GM19035 (cell line): Measurements from ENCODE around the gene KCNK1.
"Not testable (repeated sequence)": the region's sequence is repeated elsewhere in the genome, so short reads cannot be mapped to it uniquely, and the experiment has no call there.

Experiments
- ATAC-seq: cut with Tn5 transposase; IDR thresholded peaks from one replicate; pipeline ENCODE4 v1.9.1; 2021; ENCODE audit not compliant: unreplicated experiment

Gene KCNK1

DNA sequence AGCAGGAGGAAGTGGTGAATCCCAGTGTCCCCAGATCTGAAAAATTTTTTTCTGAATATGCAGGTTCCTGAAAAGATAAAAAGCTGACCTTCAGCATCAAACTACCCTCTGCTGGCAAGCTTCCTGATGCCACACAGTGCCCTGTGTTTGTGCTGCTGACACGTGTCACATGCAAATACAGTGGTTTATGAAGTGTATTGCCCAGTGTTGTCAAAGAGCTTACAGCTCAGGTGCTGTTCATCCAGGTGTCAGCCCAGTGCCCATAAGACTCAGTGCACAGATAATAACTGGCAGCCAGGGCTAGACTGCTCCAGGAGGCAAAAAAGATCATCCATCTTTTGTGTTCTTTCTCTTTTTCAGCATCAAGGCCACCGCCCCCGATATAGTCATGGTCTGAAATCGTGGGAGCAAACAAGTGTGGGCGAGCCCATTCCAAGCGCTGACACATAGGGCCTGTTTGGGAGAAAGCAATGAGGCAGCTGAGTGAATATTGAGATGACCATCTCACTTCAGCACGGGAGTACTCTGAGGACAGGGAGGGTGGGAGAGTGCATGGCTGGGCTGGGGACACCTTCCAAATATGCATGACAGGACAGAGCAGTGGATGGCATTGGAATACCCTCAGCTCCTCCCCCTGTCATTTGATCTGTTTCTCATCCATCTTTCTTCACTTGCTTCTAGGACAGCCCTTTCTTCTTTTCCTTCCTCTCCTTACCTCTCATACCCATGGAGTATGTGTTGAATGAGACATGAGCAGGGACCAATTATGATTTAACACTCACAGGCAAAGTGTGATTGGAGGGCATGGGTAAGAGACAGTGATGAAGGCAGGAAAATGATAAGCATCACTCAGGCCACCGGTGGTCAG is 6.4 kb upstream of the KCNK1 start:
- peak; percentile 82 for ATAC-seq

DNA sequence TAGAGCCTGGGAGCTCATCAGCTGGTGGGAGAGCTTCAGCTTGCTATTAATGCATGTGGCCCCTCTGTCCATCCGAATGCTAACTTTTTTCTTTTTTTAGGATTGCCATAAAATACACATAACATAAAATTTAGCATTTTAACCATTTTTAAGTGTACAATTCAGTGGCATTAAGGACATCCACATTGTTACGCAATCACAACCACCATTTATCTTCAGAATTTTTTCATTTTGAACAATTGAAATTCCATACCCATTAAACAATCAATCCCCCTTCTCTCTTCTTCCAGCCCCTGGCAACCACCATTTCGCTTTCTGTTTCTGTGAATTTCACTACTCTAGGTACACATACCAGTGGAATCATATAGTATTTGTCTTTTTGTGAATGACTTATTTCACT is 4.9 kb upstream of the KCNK1 start:
- no peak for ATAC-seq

DNA sequence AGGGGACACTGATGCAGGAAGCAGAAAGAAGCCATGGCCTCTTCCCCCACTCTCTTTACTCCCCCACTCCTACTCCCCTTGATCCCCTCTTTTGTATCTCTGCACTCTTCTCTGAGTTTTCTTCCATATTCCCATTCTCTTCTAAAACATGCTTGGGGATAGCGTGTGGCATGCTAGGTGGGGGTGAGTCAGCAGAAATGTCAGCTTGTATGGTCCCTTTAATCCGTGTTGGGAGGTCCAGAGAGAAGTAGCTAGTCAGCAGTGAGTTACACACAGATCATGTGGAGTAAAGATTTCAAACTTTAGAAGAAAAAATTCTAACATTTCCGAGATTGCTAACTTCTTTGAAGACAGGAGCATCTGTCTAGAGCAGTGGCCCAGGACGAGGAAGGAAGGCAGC is 4.0 kb upstream of the KCNK1 start:
- ATAC-seq: no peak

DNA sequence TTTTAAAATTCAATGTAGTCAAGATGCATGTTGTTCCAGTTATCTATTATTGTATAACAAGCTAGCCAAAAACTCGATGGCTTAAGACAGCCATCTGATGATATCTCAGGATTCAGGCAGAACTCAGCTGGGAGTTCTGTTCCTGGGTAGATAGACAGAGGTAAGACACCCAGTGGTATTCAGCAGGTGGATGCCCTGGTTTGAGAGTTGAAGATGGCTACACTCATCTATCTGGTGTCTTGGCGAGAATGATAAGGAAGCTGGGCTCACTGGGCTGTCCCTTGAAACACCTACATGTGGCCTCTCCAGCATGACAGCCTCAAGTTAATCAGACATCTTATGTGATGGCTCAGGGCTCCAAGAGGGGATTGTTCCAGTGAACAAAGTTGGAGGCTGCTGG is 3.3 kb upstream of the KCNK1 start:
- ATAC-seq: no peak

DNA sequence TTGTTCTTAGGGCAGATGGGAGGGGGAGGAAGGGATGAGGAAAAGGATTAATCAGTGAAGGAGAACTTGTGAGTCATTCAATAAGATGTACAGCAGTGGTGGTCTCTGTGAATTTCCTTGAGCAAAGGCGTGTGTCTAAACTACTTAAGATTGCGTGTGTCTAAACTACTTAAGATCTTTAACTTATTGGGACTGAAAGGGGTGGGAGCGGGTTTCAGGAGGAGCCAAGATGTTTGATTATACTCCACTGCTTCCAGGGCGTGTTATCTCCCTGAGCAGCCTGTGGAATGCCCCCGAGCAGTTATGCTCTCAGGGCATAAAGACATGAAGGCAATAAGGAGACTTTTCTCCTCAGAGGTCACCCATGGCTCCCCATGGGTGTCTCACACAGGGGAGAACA is 2.5 kb upstream of the KCNK1 start:
- ATAC-seq: not testable (repeated sequence)

DNA sequence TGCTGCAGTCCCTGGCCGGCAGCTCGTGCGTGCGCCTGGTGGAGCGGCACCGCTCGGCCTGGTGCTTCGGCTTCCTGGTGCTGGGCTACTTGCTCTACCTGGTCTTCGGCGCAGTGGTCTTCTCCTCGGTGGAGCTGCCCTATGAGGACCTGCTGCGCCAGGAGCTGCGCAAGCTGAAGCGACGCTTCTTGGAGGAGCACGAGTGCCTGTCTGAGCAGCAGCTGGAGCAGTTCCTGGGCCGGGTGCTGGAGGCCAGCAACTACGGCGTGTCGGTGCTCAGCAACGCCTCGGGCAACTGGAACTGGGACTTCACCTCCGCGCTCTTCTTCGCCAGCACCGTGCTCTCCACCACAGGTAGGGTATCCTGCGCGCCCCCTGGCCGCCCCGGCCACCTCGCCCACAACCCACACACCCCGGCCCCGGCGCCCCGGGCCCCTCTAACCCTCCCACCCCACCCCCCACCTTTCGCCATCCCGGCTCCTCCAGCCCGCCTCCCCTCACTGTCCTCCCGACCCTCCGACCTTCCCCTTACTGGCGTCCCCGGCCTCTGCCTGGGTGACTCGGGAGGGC is 352 bp downstream of the KCNK1 start:
- ATAC-seq: peak; percentile 54

DNA sequence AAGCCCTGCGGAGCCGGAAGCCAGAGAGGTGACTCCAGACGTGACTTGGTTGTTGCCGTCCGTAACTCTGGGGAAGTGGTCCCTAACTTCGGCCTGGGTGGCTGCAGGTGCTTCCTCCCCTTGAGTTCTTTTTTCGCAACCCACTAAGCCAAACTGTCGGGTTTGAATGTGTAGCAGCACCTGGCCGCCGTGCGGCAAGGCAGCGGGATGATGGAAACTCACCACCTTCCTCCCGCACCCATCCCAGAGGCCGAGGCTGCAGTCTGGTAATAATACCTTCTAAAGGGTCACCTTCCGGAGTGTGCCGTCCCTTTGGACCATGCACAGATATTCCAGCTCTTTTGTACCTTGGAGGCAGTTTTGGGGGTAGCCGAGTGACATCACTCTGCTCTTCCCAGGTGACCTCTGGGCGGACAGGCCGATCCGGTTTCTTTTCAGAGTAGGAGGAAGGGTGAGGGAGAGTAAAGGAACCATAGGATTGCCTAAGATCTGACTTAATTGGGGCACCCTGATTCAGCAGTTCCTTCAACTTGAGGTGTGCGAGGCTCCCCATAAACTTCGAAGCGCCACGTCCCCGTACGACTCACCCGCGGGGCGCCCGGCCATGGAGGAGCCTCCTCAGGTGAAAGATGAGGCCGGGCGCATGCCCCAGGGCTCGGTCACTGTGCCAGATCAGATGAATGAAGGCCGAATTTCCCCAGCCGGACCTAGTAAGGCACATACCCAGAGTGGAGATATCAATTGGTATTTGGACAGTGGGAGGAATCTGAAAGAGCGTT is 1.0 kb downstream of the KCNK1 start:
- ATAC-seq: peak; percentile 60

DNA sequence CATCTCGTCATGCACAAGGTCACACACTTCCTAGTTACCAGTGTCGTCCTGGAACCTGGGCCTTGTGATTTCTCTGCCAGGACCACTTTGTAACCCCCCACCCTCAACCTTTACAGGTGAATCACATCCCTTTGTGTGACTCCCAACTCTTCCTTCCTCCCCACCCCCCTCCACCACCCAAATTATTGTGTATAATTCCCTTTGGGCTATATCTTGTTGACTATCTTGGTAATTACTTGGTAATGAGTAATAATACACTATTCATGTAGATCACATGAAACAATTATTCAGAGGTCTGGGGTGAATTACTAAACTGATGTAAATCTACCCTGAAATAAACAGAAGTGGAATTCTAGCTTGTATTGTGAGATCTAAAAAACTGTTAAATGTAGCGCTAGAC is 1.7 kb downstream of the KCNK1 start:
- no peak for ATAC-seq

DNA sequence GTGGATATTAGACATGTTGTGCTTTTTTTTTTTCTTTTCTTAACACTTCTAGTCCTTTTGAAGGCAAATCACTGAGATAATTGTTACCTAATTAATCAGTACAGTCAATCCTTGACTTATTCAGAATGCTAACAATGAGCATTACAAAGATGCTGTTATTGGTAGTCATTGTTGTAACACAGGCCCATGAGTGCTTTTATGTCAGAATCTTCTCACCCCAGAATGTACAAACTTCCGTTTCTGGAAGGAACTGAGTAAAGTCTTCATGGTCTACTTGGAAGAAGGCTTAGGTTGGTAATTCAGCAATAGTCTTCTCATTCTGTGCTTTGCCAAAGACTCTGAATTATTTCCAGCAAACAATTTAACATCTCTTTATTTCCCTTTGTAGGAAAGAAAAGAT is 3.1 kb downstream of the KCNK1 start:
- no peak for ATAC-seq

DNA sequence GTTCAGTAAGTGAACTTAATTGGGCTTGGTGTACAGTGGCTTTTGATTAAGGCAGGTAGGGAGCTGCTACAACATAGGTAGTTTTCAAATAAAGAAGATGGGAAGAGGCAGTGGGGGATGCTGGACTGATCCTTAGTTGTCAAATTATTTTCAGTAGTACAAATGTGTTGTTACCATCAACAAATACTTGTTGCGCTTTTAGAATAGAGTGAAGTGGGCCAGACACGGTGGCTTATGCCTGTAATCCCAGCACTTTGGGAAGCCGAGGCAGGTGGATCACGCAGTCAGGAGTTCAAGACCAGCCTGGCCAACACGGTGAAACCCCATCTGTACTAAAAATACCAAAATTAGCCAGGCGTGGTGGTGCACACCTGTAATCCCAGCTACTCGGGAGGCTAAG is 5.5 kb downstream of the KCNK1 start:
- not testable (repeated sequence) for ATAC-seq

DNA sequence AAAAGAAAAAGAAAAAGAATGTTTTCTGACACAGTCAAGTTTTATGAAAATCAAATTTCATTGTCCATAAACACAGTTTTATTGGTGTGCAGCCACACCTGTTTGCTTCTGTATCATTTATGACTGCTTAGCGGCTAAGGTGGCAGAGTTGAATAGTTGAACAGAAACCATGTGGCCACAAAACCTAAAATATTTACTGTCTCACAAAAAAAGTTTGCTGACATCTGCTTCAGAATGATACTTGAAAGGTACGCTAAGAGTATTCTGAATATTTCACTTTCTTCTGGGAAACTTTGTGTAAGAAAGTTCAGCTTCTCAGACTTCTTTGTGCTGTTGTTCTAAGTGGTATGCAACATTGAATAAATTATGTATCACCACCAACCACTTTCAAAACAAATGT is 6.2 kb downstream of the KCNK1 start:
- peak; percentile 64 for ATAC-seq

DNA sequence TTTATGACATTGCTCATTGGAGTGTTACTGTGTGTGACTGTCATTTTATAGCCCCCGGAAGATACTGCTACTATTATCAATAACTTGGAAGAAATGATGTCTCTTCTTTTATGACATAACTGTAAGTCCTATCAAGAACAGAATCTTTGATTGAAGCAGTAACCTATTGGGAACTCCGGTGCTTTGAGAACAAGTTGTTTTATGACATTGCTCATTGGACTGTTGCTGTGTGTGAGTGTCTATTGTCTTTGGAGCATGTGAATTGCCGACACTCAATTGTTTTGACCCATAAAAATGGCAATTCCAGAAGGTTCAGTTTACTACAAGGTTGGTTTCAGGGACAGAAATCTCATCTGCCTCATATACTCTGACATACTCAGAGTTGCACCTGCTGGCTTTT is 8.0 kb downstream of the KCNK1 start:
- ATAC-seq: no peak

DNA sequence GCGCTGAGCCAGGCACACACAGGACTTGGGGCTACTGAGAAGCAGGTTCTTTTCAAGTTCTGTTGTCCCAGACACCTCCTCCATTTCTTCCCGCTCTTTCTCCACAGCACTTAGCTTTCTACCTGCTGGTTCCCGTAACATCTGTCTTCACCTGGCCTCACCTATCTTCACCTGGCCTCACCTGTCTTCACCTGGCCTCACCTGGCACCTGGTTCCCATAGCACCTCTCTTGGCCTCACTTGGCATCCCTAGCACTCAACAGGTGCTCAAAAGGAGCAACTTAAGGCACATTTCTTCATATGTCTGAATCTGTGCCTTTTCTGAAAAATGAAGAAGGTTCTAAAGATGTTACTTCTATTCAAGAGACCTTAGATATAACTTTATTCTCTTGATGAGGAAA is 10.4 kb downstream of the KCNK1 start:
- no peak for ATAC-seq

DNA sequence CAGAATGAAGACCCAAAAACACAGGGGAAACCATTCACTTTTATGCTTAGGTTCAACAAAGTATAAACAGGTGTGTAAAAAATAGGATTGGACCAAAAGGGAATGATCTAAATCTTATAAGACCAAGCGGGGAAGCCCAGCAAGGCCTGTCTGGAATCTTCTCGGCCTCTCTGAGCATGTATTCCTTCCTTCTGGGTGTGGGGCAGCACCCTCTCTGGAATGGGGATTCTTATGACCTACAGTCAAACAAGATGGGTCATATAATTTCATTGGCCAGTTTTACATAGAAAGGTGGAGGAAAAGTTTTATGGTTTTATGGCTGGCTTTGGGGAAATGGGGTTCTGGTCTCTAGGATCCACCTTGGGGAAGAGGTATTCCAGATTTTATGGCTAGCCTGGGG is 11.2 kb downstream of the KCNK1 start:
- no peak for ATAC-seq

DNA sequence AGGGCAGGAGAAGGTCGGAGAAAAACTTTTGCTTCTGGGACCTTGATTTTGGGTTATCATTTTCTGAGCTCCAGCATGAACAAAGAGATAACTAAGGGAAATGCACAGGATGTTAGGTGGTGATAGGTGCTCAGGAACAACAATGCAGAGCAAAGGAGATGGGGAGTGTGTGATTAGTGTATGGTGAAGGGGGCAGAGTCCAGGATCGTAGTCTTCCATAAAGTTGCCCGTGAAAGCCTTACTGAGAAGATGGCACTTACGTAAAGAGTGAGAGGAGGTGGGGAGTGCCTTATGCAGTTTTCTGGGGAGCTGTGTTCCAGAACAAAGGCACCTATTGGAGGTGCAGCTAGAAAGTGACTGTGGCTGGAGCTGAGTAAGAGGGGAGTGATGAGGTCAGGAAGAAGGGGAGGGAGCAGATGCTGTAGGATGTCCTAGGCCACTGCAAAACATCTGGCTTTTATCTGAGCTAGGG is 11.6 kb downstream of the KCNK1 start:
- no peak for ATAC-seq

DNA sequence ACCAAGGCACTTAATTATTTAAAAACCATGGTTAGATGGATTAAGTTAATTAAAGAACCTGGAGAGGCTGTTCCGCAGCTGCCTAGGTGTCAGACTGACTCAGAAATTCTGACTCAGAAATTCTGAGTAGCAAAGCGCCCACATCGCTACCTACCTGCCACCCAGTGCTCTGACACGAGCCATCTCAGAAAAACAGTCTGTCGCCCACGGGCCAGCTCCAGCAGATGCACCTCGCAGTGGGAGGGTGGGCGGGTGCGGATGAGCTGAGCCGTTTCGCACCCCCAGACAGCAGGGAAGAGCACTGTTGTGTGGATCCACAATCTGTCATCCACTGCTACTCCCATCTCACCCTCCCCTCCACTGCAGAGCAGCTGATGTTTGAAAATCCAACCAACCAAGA is 13.5 kb downstream of the KCNK1 start:
- ATAC-seq: peak; percentile 25

DNA sequence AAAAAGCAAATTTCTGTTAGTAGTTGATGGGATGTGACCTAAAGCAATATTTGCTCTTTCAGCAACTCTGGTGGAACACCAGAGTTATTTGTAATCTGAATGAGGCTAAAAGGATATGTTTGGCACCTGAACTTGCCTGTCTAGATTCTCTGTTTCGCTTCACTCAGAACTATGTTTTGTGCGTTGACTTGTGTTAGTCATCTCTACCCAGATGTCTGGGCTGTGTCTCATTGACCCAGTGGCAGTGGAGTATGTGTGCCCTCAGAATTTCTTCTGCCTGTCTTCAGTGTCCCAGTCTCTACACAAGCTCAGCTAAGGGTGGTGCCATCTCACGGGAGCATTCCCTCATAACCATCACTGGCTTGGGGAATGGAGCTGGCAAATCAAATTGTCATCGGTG is 13.9 kb downstream of the KCNK1 start:
- ATAC-seq: peak; percentile 81

DNA sequence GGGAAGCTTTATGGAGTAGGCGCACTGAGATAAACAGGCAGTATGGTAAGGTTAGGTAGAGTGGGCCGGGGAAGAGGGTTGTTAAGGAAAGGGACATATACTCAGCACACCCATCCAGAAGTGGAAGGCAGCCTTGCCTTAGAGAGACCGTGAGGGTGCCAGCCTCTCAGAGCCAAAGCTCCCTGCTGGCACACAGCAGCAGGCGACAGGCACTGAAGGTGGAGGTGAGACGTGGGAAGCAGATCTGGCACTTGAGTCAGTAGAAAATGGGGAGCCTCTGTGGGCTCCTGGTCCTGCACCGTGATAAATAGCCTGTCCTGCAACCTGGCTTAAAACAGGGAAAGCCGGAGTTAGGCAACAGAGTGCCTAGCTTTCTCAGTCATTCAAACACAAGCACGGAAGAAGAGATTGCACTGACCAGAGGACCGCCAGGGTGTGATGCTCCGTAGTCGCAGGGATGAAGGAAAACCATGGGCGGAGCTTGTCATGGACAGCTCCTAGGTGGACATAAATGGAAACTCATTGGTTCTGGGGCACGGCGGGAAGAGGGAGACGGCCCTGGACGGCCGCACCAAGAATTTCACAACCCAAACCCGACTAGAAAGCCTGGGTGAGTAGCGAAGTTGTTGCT is 15.5 kb downstream of the KCNK1 start:
- no peak for ATAC-seq

DNA sequence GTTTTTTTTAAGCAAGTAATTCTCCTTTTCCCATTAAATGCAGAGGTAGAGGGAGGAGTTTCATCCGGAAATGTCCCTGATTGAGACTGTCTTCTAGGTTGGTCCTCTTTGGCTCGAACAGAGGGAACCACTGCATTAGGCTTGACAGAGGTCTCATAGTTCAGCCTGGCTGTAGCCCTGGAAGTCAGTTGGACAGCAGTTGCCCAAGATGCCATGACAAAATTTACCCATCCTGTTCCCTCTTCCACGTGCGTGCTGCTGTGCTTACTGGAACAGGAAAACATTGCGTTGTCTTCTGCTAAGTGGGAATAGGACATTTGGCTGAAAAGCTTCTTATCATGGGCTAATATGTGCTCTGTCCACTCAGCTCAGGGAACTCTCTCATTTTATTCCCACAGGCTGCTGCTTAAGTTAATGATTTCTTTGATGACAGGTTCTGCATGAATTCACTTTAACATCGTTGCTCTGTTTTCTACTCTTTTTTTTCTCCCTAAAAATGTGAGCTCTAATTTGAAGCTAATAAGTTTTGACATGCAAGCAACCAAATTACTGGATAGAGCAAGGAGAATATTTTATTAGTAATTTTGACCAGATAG is 18.0 kb downstream of the KCNK1 start:
- ATAC-seq: no peak

DNA sequence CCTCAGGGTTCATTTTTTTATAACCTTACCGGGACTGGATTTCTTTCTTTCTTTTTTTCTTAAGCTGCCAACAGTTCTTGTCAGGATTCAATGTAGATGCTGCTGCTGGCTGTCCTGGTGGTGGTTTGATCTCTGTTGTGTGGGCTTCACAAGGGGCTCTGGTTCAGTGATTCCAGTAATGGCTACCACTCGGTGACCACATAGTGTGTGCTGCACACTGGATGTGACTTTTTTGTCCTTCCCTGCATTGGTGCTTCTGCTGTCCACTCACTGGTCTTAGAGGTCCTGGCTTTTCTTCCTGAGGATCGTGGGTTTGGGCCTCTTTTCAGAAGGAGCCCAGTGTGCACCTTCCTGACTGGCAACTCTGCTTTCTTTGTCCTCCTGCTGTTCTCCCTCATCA is 18.5 kb downstream of the KCNK1 start:
- ATAC-seq: no peak
